GM10266 (cell line): Measurements from ENCODE around the gene PLXND1.
A peak's percentile ranks its signal among the peaks of the same experiment; 100 is the strongest.

Experiments used
- DNase-seq: peaks from one replicate; pipeline ENCODE4 v3.0.0; 2012; ENCODE audit errors: extremely low spot score
- CTCF ChIP-seq: IDR thresholded peaks from 2 replicates; pipeline ENCODE4 v1.5.1; 2012; ENCODE audit warnings: mild to moderate bottlenecking, low read depth; ENCODE audit not compliant: control insufficient read depth, insufficient read depth; ENCODE audit errors: missing control alignments

PLXND1 gene

GRCh38 chr3:129593595-129594339 lies 12.7 kb downstream of the PLXND1 start:
- DNase-seq: no peak
- TF ChIP-seq CTCF: no peak

- DNase-seq: no peak
- TF ChIP-seq CTCF: peak; percentile 4
Measured at GRCh38 chr3:129593230-129593594, 13.3 kb downstream of the PLXND1 start.

GRCh38 chr3:129592381-129593131 lies 13.9 kb downstream of the PLXND1 start:
- no peak for TF ChIP-seq CTCF
- no peak for DNase-seq

GRCh38 chr3:129591932-129592331 lies 14.5 kb downstream of the PLXND1 start:
- no peak for DNase-seq
- no peak for TF ChIP-seq CTCF

GRCh38 chr3:129590215-129590614 lies 16.3 kb downstream of the PLXND1 start:
- TF ChIP-seq CTCF: no peak
- DNase-seq: no peak

GRCh38 chr3:129587566-129588210 lies 18.8 kb downstream of the PLXND1 start:
- no peak for TF ChIP-seq CTCF
- DNase-seq: no peak
